Glutamatergic neuron (in vitro differentiated cells): ENCODE measurements around the gene GSTK1. TPM values are rescaled to one million over a fixed set of nuclear protein-coding genes. Genes with fewer than 3 reads are reported as not detected.

Source experiments
- DNase-seq: peaks from one replicate; pipeline ENCODE4 v3.0.0; 2022
- H3K27ac Mint-ChIP-seq: one replicate; pipeline ENCODE4 v1.8.0; 2020; ENCODE audit warnings: mild to moderate bottlenecking, mixed read lengths, inconsistent platforms; ENCODE audit not compliant: unreplicated experiment
- H3K27me3 Mint-ChIP-seq: one replicate; pipeline ENCODE4 v1.8.0; 2020; ENCODE audit warnings: mild to moderate bottlenecking, moderate library complexity, mixed read lengths, inconsistent platforms; ENCODE audit not compliant: unreplicated experiment
- H3K36me3 Mint-ChIP-seq: one replicate; pipeline ENCODE4 v1.8.0; 2020; ENCODE audit warnings: mild to moderate bottlenecking, mixed read lengths, inconsistent platforms; ENCODE audit not compliant: unreplicated experiment
- H3K4me1 Mint-ChIP-seq: one replicate; pipeline ENCODE4 v1.8.0; 2020; ENCODE audit warnings: mild to moderate bottlenecking, low read depth, mixed read lengths, inconsistent platforms; ENCODE audit not compliant: unreplicated experiment
- H3K4me3 Mint-ChIP-seq: one replicate; pipeline ENCODE4 v1.8.0; 2020; ENCODE audit warnings: mild to moderate bottlenecking, mixed read lengths, inconsistent platforms; ENCODE audit not compliant: unreplicated experiment
- H3K9me3 Mint-ChIP-seq: one replicate; pipeline ENCODE4 v1.8.0; 2020; ENCODE audit warnings: mild to moderate bottlenecking, moderate library complexity, mixed read lengths, inconsistent platforms; ENCODE audit not compliant: unreplicated experiment
- CTCF ChIP-seq: fragments of 200-600 bp; sonication (generic); IDR thresholded peaks from one replicate; pipeline ENCODE4 v1.5.0; 2021; ENCODE audit not compliant: partially characterized antibody, unreplicated experiment
- total RNA-seq: library from RNA; stranded (reverse); fragmentation: NEBNext Ultra II Directional; extraction: Animal tissue kit (Norgen Biotek cat#: 25700); gene quantifications from one replicate; pipeline ENCODE4 v1.2.1, GENCODE V29; 2021; ENCODE audit not compliant: unreplicated experiment

Gene GSTK1
- total RNA-seq, 1 donor from 2014 or later: 48.6 TPM

GRCh38 chr7:143225047-143225446, 38.2 kb upstream of the GSTK1 start:
- H3K4me1 Mint-ChIP-seq: peaks cover 13% of the 10 kb centered on the region
- no peak overlapping the region for H3K27ac Mint-ChIP-seq
- no peaks in the 10 kb centered on the region for H3K36me3 Mint-ChIP-seq
- no peak for DNase-seq
- TF ChIP-seq CTCF: no peak
- H3K27me3 Mint-ChIP-seq: no peaks in the 10 kb centered on the region
- no peak overlapping the region for H3K4me3 Mint-ChIP-seq
- H3K9me3 Mint-ChIP-seq: no peaks in the 10 kb centered on the region

- TF ChIP-seq CTCF: no peak
- Mint-ChIP-seq H3K36me3 (no peaks in the 10 kb centered on the region), H3K27me3 (no peaks in the 10 kb centered on the region), H3K9me3 (no peaks in the 10 kb centered on the region), H3K4me1 (peaks cover 13% of the 10 kb centered on the region), H3K4me3 (no peak overlapping the region), H3K27ac (peak overlapping the region; percentile 30)
- no peak for DNase-seq
These were observed 35.4 kb upstream of the GSTK1 start for GRCh38 chr7:143227806-143228205.

- Mint-ChIP-seq H3K4me1 (peaks cover 13% of the 10 kb centered on the region), H3K27me3 (no peaks in the 10 kb centered on the region), H3K9me3 (no peaks in the 10 kb centered on the region), H3K27ac (peak overlapping the region; percentile 28), H3K36me3 (no peaks in the 10 kb centered on the region), H3K4me3 (no peak overlapping the region)
- TF ChIP-seq CTCF: no peak
- DNase-seq: peak; percentile 71
These were observed 34.0 kb upstream of the GSTK1 start for GRCh38 chr7:143229054-143229790.

- no peaks in the 10 kb centered on the region for H3K9me3 Mint-ChIP-seq
- H3K4me3 Mint-ChIP-seq: no peak overlapping the region
- TF ChIP-seq CTCF: no peak
- H3K36me3 Mint-ChIP-seq: peaks cover 4% of the 10 kb centered on the region
- H3K27ac Mint-ChIP-seq: no peak overlapping the region
- H3K27me3 Mint-ChIP-seq: no peaks in the 10 kb centered on the region
- H3K4me1 Mint-ChIP-seq: peaks cover 11% of the 10 kb centered on the region
- DNase-seq: no peak
These were observed 32.4 kb upstream of the GSTK1 start for GRCh38 chr7:143230602-143231457.
